ENCODE results near the gene SQOR.

GRCh38 chr15:45690581-45691260 is 55.9 kb downstream of the SQOR start:
- TF ChIP-seq, protein P1, sequence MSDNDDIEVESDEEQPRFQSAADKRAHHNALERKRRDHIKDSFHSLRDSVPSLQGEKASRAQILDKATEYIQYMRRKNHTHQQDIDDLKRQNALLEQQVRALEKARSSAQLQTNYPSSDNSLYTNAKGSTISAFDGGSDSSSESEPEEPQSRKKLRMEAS (IDR thresholded peaks at IDR 0.05): no peak
- TF ChIP-seq, protein P2, sequence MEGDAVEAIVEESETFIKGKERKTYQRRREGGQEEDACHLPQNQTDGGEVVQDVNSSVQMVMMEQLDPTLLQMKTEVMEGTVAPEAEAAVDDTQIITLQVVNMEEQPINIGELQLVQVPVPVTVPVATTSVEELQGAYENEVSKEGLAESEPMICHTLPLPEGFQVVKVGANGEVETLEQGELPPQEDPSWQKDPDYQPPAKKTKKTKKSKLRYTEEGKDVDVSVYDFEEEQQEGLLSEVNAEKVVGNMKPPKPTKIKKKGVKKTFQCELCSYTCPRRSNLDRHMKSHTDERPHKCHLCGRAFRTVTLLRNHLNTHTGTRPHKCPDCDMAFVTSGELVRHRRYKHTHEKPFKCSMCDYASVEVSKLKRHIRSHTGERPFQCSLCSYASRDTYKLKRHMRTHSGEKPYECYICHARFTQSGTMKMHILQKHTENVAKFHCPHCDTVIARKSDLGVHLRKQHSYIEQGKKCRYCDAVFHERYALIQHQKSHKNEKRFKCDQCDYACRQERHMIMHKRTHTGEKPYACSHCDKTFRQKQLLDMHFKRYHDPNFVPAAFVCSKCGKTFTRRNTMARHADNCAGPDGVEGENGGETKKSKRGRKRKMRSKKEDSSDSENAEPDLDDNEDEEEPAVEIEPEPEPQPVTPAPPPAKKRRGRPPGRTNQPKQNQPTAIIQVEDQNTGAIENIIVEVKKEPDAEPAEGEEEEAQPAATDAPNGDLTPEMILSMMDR (IDR thresholded peaks at IDR 0.05 in 2 of 3, conservative IDR thresholded peaks at IDR 0.05 in 1 of 3; ENCODE audit: borderline replicate concordance in 1 of 3, insufficient read depth in 1 of 3, low read depth in 2 of 3, low read length in 2 of 3): no peak
- TF ChIP-seq POLR2A (IDR thresholded peaks at IDR 0.05; ENCODE audit: borderline replicate concordance, extremely low read depth, insufficient read depth, insufficient read length): no peak
- TF ChIP-seq TCF7L2 (IDR thresholded peaks at IDR 0.05; ENCODE audit: borderline replicate concordance, extremely low read depth, insufficient read depth, insufficient read length): no peak
- TF ChIP-seq CEBPB (IDR thresholded peaks at IDR 0.05; ENCODE audit: low read depth): no peak
- TF ChIP-seq, protein P3, sequence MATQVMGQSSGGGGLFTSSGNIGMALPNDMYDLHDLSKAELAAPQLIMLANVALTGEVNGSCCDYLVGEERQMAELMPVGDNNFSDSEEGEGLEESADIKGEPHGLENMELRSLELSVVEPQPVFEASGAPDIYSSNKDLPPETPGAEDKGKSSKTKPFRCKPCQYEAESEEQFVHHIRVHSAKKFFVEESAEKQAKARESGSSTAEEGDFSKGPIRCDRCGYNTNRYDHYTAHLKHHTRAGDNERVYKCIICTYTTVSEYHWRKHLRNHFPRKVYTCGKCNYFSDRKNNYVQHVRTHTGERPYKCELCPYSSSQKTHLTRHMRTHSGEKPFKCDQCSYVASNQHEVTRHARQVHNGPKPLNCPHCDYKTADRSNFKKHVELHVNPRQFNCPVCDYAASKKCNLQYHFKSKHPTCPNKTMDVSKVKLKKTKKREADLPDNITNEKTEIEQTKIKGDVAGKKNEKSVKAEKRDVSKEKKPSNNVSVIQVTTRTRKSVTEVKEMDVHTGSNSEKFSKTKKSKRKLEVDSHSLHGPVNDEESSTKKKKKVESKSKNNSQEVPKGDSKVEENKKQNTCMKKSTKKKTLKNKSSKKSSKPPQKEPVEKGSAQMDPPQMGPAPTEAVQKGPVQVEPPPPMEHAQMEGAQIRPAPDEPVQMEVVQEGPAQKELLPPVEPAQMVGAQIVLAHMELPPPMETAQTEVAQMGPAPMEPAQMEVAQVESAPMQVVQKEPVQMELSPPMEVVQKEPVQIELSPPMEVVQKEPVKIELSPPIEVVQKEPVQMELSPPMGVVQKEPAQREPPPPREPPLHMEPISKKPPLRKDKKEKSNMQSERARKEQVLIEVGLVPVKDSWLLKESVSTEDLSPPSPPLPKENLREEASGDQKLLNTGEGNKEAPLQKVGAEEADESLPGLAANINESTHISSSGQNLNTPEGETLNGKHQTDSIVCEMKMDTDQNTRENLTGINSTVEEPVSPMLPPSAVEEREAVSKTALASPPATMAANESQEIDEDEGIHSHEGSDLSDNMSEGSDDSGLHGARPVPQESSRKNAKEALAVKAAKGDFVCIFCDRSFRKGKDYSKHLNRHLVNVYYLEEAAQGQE (IDR thresholded peaks at IDR 0.05; ENCODE audit: low read depth): no peak
- TF ChIP-seq JUND (IDR thresholded peaks at IDR 0.05): no peak
- no peak for TF ChIP-seq EGR1 (IDR thresholded peaks at IDR 0.05; ENCODE audit: low read depth)
- TF ChIP-seq, protein P4, sequence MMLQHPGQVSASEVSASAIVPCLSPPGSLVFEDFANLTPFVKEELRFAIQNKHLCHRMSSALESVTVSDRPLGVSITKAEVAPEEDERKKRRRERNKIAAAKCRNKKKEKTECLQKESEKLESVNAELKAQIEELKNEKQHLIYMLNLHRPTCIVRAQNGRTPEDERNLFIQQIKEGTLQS (IDR thresholded peaks at IDR 0.05): no peak
- no peak for TF ChIP-seq EZH2 (IDR thresholded peaks at IDR 0.05)
- no peak for TF ChIP-seq POLR2AphosphoS5 (IDR thresholded peaks at IDR 0.05; ENCODE audit: low read depth, low read length)
